Endothelial cell of umbilical vein (primary cell): ENCODE measurements around the gene RFPL1. TPM values are rescaled to one million over a fixed set of nuclear protein-coding genes. Genes with fewer than 3 reads are reported as not detected.

Experiments used
- BruUV-seq: library from RNA; stranded (reverse); fragments of 400-500 nt; replicated peaks from 2 replicates; lab custom pipeline; 2021; lab: Mats Ljungman, UMichigan
- CTCF ChIA-PET: fragments of 300-600, 350-600 bp; sonication (Branson Sonifier 250); formaldehyde crosslinking; loops from one replicate; lab custom pipeline; 2021; ENCODE audit warnings: antibody characterized with exemption, inconsistent platforms; lab: Charles Lee
- POLR2A ChIA-PET: fragments of 300-600, 350-600 bp; sonication (Branson Sonifier 250); formaldehyde crosslinking; loops from one replicate; lab custom pipeline; 2021; ENCODE audit warnings: antibody characterized with exemption, inconsistent platforms; lab: Charles Lee
- DNase-seq: peaks from one replicate; pipeline ENCODE4 v3.0.0-alpha.2; 2011; ENCODE audit warnings: low read depth, low spot score
- FAIRE-seq: peaks from 2 replicates; lab custom pipeline; 2011; peaks lifted over from hg19 to GRCh38; lab: Jason Lieb, UNC
- H2AFZ ChIP-seq: 2 replicates; pipeline ENCODE4 v1.6.0; 2012; ENCODE audit warnings: low read depth, low read length, control low read depth, inconsistent platforms
- H3K27ac ChIP-seq: 2 replicates; pipeline ENCODE4 v1.5.1; 2011; ENCODE audit warnings: low read depth, mild to moderate bottlenecking, control low read depth, low read length, moderate library complexity; ENCODE audit not compliant: insufficient read depth
- H3K27me3 ChIP-seq, 2 experiments: 2 replicates each; pipeline versions ENCODE4 v1.6.0 to v1.6.1; 2011; ENCODE audit warnings: low read length in 2 of 2, mixed read lengths in 1 of 2; ENCODE audit not compliant: control insufficient read depth in 2 of 2, insufficient read depth in 2 of 2
- H3K36me3 ChIP-seq, 2 experiments: 2 replicates in 1 of 2; 3 replicates in 1 of 2; pipeline ENCODE4 v1.5.1; 2011; ENCODE audit warnings: low read length in 2 of 2, mild to moderate bottlenecking in 1 of 2, moderate library complexity in 1 of 2; ENCODE audit not compliant: control insufficient read depth in 2 of 2, insufficient read depth in 2 of 2; ENCODE audit errors: extremely low read depth in 1 of 2
- H3K4me1 ChIP-seq: 3 replicates; pipeline ENCODE4 v1.5.1; 2011; ENCODE audit warnings: mild to moderate bottlenecking, low read length; ENCODE audit not compliant: control insufficient read depth, insufficient read depth; ENCODE audit errors: extremely low read depth
- H3K4me2 ChIP-seq: 2 replicates; pipeline ENCODE4 v1.6.1; 2011; ENCODE audit warnings: low read length, control low read depth, mixed read lengths; ENCODE audit not compliant: insufficient read depth
- H3K4me3 ChIP-seq, 3 experiments: fragments of 200-600 bp in 1 of 3; sonication (generic), shearing (Covaris generic) in 1 of 3; replicated peaks in 1 of 3; 2 replicates each; pipeline ENCODE4 v1.5.1; 2011 to 2016; ENCODE audit warnings: control low read depth in 3 of 3, low read length in 3 of 3, mild to moderate bottlenecking in 2 of 3, inconsistent platforms in 1 of 3, low read depth in 1 of 3, moderate library complexity in 1 of 3; ENCODE audit not compliant: insufficient read depth in 1 of 3
- H3K79me2 ChIP-seq: 2 replicates; pipeline ENCODE4 v1.6.0; 2012; ENCODE audit warnings: low read length, inconsistent platforms; ENCODE audit not compliant: control insufficient read depth, insufficient read depth
- H3K9ac ChIP-seq: replicated peaks from 2 replicates; pipeline ENCODE3; 2011; ENCODE audit warnings: low read length, control low read depth; ENCODE audit not compliant: insufficient read depth; ENCODE audit errors: extremely low read depth
- H3K9me1 ChIP-seq: replicated peaks from 3 replicates; pipeline ENCODE4 v1.6.0; 2011; ENCODE audit warnings: mild to moderate bottlenecking, low read length; ENCODE audit not compliant: control insufficient read depth, insufficient read depth; ENCODE audit errors: extremely low read depth
- H3K9me3 ChIP-seq: replicated peaks from 2 replicates; pipeline ENCODE4 v1.5.1; 2012; ENCODE audit warnings: low read length, inconsistent platforms; ENCODE audit not compliant: control insufficient read depth, insufficient read depth
- H4K20me1 ChIP-seq: replicated peaks from 2 replicates; pipeline ENCODE3; 2011; ENCODE audit warnings: mild to moderate bottlenecking, low read length; ENCODE audit not compliant: control insufficient read depth, insufficient read depth; ENCODE audit errors: extremely low read depth
- EZH2 ChIP-seq: IDR thresholded peaks from 2 replicates; pipeline ENCODE4 v1.6.1; 2012; ENCODE audit warnings: borderline replicate concordance, low read depth, mild to moderate bottlenecking, moderate library complexity, low read length, inconsistent platforms; ENCODE audit not compliant: severe bottlenecking
- FOS ChIP-seq: IDR thresholded peaks from 2 replicates; pipeline ENCODE4 v1.6.1; 2011; ENCODE audit warnings: mild to moderate bottlenecking, low read length, moderate library complexity, borderline replicate concordance; ENCODE audit not compliant: insufficient read depth
- GATA2 ChIP-seq: IDR thresholded peaks from 2 replicates; pipeline ENCODE4 v1.7.0; 2011; ENCODE audit warnings: low read depth, mild to moderate bottlenecking, moderate library complexity, mixed read lengths, low read length; ENCODE audit not compliant: insufficient read length, insufficient read depth
- JUN ChIP-seq: IDR thresholded peaks from 2 replicates; pipeline ENCODE4 v1.6.1; 2011; ENCODE audit warnings: borderline replicate concordance, low read depth; ENCODE audit not compliant: insufficient read length, insufficient read depth
- MYC ChIP-seq: IDR thresholded peaks from one replicate; pipeline ENCODE4 v1.6.1; 2011; ENCODE audit warnings: mild to moderate bottlenecking, low read depth, low read length
- POLR2A ChIP-seq: IDR thresholded peaks from 2 replicates; pipeline ENCODE4 v1.6.1; 2012; ENCODE audit warnings: low read depth, mild to moderate bottlenecking, control low read depth, low read length
- POLR2AphosphoS5 ChIP-seq: IDR thresholded peaks from 2 replicates; pipeline ENCODE4 v1.6.1; 2012; ENCODE audit warnings: low read depth, mild to moderate bottlenecking, control low read depth, low read length, moderate library complexity; ENCODE audit not compliant: insufficient read depth
- dilution Hi-C: fragments of 300-500 bp; cut with MboI; formaldehyde crosslinking; loops from one replicate; pipeline ENCODE4 v1.15.0; 2019; ENCODE audit warnings: low sequenced_read_pairs; ENCODE audit not compliant: extremely low pct_ligation_motif_present
- intact Hi-C: fragments of 100-400 bp; cut with micrococcal nuclease; formaldehyde crosslinking; loops from one replicate; pipeline ENCODE4 v1.10.0; 2022
- polyA plus RNA-seq, 4 experiments: library from polyadenylated mRNA; depleted of rRNA in 3 of 4; stranded (reverse) in 3 of 4; unstranded in 1 of 4; fragments of >200 nt; gene quantifications; 2 replicates each; pipeline versions ENCODE4 v1.2.1 to v1.2.3, GENCODE V29; 2011 to 2012; ENCODE audit warnings: missing spikeins in 1 of 4
- total RNA-seq: library from RNA; stranded (reverse); gene quantifications from 2 replicates; pipeline ENCODE4 v1.2.3, GENCODE V29; 2021
- TF ChIP-seq, protein P1 (sequence below), 2 donors: IDR thresholded peaks; 1 replicate in 1 of 2; 2 replicates in 1 of 2; pipeline ENCODE4 v1.5.1; 2011; ENCODE audit warnings: low read length in 2 of 2, mild to moderate bottlenecking in 2 of 2, moderate library complexity in 2 of 2, control low read depth in 1 of 2, inconsistent platforms in 1 of 2, low read depth in 1 of 2; ENCODE audit not compliant: insufficient read depth in 1 of 2; ENCODE audit errors: extremely low read depth in 1 of 2
- TF ChIP-seq, protein P2 (sequence below): IDR thresholded peaks from 2 replicates; pipeline ENCODE4 v1.6.1; 2011; ENCODE audit not compliant: insufficient read depth, insufficient read length

Gene RFPL1
- total and polyA plus RNA-seq, 2 donors (not counting 3 experiments of a cell fraction or from before 2014, with no cell fraction given): not detected

DNA sequence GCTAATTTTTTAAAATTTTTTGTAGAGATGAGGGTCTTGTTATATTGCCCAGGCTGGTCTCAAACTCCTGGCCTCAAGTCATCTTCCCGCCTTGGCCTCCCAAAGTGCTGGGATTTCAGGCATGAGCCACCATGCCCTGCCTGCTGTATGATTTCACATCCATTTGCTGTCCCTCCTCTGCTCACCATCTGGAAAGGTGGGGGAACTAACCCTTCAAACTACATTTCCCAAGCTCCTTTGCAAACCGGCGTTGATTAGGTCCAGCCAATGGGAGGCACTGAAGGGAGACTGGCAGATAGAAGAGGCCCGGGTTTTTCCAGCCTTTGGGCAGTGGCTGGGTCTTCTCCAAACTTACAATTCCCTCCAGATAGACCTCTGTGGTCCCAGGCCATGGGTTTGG, 19.3 kb downstream of the RFPL1 start:
- Histone ChIP-seq H3K27ac (no peak overlapping the region), H3K4me3 (no peak overlapping the region), H3K4me1 (no peaks in the 10 kb centered on the region), H4K20me1 (no peaks in the 10 kb centered on the region), H3K79me2 (no peaks in the 10 kb centered on the region), H2AFZ (peak overlapping the region; percentile 62), H3K36me3 (no peaks in the 10 kb centered on the region), H3K9me3 (no peaks in the 10 kb centered on the region), H3K9ac (no peak overlapping the region), H3K9me1 (no peaks in the 10 kb centered on the region), H3K27me3 (no peaks in the 10 kb centered on the region), H3K4me2 (no peak overlapping the region)
- no TSS peak for BruUV-seq
- dilution Hi-C loops (no loop called here), intact Hi-C loops (no loop called here)
- ChIA-PET POLR2A (no interaction called here), CTCF (interaction anchor here (1.0 to 1.5 kb wide), 2 partner anchors 12 to 13 kb away, joined by 5 to 9 read pairs; no protein-coding TSS in a partner anchor)
- peak; percentile 85 for FAIRE-seq
- peak; percentile 37 for DNase-seq
- no peak for TF ChIP-seq MYC
- TF ChIP-seq EZH2: no peak
- no peak for TF ChIP-seq POLR2AphosphoS5

DNA sequence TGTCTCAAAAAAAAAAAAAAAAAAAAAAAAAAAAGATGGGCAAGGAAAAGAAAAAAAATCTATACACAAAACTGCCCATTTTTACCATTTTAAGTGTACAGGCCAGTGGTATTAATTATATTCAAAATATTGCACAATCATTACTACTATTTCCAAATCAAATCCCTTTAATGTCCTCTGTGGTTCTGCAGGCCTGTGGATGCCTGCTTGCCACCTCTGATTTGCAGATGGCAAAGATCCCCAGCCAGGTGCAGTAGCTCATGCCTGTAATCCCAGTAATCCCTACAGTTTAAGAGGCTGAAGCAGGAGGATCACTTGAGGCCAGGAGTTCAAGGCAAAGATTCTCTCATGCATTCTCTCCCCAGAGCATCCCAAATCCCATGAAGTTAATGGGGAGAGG, 20.2 kb downstream of the RFPL1 start:
- Histone ChIP-seq H2AFZ (no peak overlapping the region), H3K9ac (no peak overlapping the region), H3K9me3 (no peaks in the 10 kb centered on the region), H3K36me3 (no peaks in the 10 kb centered on the region), H3K27me3 (no peaks in the 10 kb centered on the region), H3K9me1 (no peaks in the 10 kb centered on the region), H3K4me1 (no peaks in the 10 kb centered on the region), H4K20me1 (no peaks in the 10 kb centered on the region), H3K4me3 (no peak overlapping the region), H3K79me2 (no peaks in the 10 kb centered on the region), H3K4me2 (no peak overlapping the region), H3K27ac (no peak overlapping the region)
- CTCF ChIA-PET: no interaction called here
- dilution Hi-C loops (no loop called here), intact Hi-C loops (no loop called here)
- no peak for TF ChIP-seq MYC
- no peak for TF ChIP-seq FOS
- no peak for TF ChIP-seq GATA2
- no peak for TF ChIP-seq JUN
- TF ChIP-seq, protein P1, sequence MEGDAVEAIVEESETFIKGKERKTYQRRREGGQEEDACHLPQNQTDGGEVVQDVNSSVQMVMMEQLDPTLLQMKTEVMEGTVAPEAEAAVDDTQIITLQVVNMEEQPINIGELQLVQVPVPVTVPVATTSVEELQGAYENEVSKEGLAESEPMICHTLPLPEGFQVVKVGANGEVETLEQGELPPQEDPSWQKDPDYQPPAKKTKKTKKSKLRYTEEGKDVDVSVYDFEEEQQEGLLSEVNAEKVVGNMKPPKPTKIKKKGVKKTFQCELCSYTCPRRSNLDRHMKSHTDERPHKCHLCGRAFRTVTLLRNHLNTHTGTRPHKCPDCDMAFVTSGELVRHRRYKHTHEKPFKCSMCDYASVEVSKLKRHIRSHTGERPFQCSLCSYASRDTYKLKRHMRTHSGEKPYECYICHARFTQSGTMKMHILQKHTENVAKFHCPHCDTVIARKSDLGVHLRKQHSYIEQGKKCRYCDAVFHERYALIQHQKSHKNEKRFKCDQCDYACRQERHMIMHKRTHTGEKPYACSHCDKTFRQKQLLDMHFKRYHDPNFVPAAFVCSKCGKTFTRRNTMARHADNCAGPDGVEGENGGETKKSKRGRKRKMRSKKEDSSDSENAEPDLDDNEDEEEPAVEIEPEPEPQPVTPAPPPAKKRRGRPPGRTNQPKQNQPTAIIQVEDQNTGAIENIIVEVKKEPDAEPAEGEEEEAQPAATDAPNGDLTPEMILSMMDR (IDR thresholded peaks at IDR 0.05; ENCODE audit: extremely low read depth in 1 of 2, insufficient read depth in 1 of 2, low read depth in 1 of 2, low read length in 2 of 2): no peak
- TF ChIP-seq, protein P2, sequence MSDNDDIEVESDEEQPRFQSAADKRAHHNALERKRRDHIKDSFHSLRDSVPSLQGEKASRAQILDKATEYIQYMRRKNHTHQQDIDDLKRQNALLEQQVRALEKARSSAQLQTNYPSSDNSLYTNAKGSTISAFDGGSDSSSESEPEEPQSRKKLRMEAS: no peak
- TF ChIP-seq EZH2: no peak
- TF ChIP-seq POLR2A: no peak
- no peak for TF ChIP-seq POLR2AphosphoS5
- no TSS peak for BruUV-seq
- DNase-seq (no peak), FAIRE-seq (no peak)
- POLR2A ChIA-PET: no interaction called here
